Activated T-cell treated with anti-CD3 and anti-CD28 coated beads, Interleukin-2, amount 50 U/mL, for 4 hours (primary cell): ENCODE measurements around the gene CALML5. TPM values are rescaled to one million over a fixed set of nuclear protein-coding genes. Genes with fewer than 3 reads are reported as not detected.
A peak's percentile ranks its signal among the peaks of the same experiment; 100 is the strongest.

Experiments used
- ATAC-seq, 2 donors: fragments of 200-7000 bp; cut with Tn5 transposase; one replicate each; pipeline ENCODE4 v1.10.0; 2021
- DNase-seq: peaks from one replicate; pipeline ENCODE4 v3.0.0-alpha.2; 2020
- H3K27me3 Mint-ChIP-seq: one replicate; pipeline ENCODE4 v1.8.0; 2021; ENCODE audit warnings: low read depth, mixed read lengths
- H3K36me3 Mint-ChIP-seq: one replicate; pipeline ENCODE4 v1.8.0; 2022; ENCODE audit warnings: mixed read lengths; ENCODE audit not compliant: insufficient read depth
- H3K4me1 Mint-ChIP-seq: one replicate; pipeline ENCODE4 v1.8.0; 2021; ENCODE audit warnings: low read depth, mixed read lengths
- H3K4me3 Mint-ChIP-seq: one replicate; pipeline ENCODE4 v1.8.0; 2021; ENCODE audit warnings: mild to moderate bottlenecking, moderate library complexity, mixed read lengths
- H3K9me3 Mint-ChIP-seq: one replicate; pipeline ENCODE4 v1.8.0; 2021; ENCODE audit warnings: mixed read lengths
- total RNA-seq, 3 donors: library from RNA; stranded (reverse); gene quantifications; one replicate each; pipeline ENCODE4 v1.2.1, GENCODE V29; 2021

The CALML5 gene
- total RNA-seq, 3 donors from 2014 or later, result not detected

DNA sequence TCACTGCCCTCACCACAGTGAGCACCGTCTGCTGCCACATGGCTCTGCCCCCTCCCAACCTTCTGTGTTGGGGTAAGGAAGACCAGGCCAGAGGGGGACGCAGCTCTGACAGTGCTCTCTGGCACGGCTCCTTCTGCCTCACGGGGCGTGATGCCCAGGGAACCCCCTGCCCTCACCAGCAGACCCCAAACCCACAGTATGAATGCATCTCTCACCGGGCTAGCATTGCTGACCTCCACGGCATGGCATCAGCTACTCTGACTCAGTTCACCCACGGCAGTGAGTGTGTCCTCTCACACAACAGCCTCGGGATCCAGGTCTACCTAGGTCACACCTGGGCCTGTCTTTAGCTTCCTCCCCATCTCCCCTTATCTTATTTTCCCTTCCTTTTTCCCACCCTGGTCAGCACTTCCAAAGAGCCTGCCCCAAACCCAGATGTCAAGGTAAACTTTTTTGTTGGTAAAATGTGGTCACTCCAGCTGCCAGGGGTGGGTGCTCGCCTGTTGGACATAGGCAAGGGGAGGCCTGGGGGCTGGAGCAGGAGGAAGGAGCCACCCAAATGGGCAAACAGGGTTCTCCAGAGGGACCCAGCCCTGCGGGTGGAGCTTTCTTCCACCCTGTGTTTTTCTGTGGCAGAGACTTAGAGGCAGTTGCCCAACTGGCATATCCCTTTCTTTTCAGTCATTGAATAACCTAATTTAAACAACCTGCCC is 29.8 kb upstream of the CALML5 start:
- H3K36me3 Mint-ChIP-seq, result no peaks in the 10 kb centered on the region
- peak; percentile 1 for DNase-seq
- no peak overlapping the region for H3K4me3 Mint-ChIP-seq
- peaks cover 2% of the 10 kb centered on the region for H3K27me3 Mint-ChIP-seq
- ATAC-seq, result no peak
- H3K4me1 Mint-ChIP-seq, result no peaks in the 10 kb centered on the region
- H3K9me3 Mint-ChIP-seq, result no peaks in the 10 kb centered on the region

DNA sequence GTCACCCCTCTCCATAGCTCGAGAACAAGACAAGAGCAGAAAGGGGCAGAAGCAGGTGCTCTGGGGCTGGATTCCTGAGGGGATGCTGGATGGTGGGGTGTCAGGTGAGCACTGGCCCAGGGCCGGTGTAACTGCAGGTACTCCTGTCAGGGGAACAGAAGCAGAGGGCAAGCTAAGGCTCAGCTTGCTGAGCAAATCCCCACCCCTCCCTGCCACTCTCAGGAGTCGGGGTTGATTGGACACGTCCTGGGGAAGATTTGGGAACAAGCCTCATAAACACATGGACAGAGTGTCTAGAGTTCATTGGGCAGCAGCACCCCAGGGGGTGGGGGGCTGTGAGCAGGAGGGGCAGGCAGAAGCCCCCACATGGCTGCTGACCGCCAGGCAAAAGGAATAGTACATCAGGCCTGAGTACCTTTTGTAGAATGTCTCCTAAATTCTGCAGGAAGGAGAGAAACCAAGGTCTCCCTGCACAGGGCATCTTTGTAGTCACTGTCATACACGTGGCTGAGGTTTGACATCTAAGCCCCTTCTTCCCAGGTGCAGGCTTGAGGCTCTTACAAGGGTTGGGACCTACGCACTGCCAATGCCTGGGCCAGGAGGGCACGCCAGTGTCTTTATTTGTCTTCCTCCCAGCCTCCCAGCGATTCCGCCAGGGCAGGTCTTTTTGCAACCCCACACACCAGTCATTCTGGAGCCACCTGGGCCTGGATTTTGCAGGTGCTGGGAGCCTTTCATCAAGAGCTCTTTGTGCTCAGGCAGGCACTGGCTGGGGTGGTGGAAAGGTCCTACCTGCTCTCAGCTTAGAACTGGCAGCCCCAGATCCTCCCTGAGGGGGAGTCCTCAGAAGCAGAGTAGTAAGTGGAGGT is 28.2 kb upstream of the CALML5 start:
- DNase-seq, result no peak
- Mint-ChIP-seq H3K27me3 (peaks cover 2% of the 10 kb centered on the region), H3K4me1 (no peaks in the 10 kb centered on the region), H3K4me3 (no peak overlapping the region), H3K9me3 (no peaks in the 10 kb centered on the region), H3K36me3 (no peaks in the 10 kb centered on the region)
- ATAC-seq, result no peak

DNA sequence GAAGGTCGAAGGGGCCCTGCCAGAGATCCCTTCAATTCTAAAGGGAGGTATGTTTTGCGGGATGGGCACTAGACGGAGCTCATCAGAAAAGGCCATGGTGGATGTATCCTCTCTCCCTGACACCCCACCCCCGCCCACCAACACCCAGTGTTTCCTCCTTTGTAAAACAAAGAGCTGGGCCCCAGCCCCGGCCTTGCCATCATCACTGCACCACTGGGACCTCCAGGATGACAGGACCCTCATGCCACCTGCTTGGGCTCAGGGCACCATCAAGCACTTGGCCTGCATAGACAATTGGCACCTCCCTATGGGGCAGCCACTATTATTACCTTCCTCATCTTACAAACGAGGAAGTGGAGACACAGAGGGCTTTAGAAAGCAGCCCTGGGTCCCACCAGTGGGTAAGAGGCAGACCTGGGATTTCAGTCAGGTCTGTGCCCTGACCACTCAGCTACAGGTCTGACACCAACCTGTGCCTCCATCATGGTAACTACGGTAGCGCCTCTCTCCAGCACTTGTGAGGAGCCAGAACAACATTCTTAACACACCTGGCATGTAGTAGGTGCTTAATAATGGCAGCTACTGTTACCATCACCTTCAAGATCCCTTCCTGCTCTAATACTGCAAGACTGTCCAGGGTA is 27.4 kb upstream of the CALML5 start:
- H3K4me3 Mint-ChIP-seq, result no peak overlapping the region
- H3K27me3 Mint-ChIP-seq, result peaks cover 2% of the 10 kb centered on the region
- no peaks in the 10 kb centered on the region for H3K36me3 Mint-ChIP-seq
- no peaks in the 10 kb centered on the region for H3K9me3 Mint-ChIP-seq
- DNase-seq (no peak), ATAC-seq (no peak)
- H3K4me1 Mint-ChIP-seq, result no peaks in the 10 kb centered on the region

DNA sequence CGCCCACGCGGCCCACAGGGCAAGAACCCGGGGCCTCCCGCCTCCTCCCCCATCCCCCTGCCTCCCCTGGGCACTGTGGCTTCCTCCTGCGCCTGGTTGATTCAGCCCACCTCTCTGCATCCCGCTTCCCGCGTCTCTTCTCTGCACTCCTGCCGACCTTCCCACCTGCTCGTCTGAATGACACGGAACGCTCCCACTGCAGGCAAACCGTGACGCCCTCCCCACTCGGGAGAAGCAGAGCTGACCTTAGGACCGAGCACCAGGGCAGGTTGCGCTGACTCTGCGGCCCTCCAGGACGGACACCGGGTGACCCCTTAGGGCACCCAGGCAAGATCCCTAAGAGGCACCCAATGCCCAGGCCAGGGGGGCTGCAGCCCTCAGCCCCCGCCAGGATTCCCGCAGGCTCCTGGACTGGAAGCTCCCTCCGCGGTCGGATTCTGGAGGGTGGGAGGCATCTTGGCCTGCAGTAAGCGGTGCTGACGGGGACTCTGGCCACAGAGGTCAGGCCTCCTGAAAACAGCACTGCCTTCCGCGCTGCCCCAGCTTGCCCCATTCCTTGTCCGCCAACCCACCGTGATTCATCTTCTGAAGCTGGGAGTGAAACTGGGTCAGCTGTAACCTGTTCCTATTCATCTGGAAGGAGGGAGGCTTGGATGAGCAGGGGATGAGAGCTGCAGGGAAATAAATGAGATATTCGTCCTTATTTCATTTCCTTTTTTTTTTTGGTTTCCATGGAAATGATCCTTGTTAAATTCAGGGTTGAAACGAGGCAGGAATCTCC is 26.4 kb upstream of the CALML5 start:
- Mint-ChIP-seq H3K27me3 (peaks cover 2% of the 10 kb centered on the region), H3K4me1 (no peaks in the 10 kb centered on the region), H3K9me3 (no peaks in the 10 kb centered on the region), H3K4me3 (no peak overlapping the region), H3K36me3 (no peaks in the 10 kb centered on the region)
- DNase-seq, result no peak
- ATAC-seq, result no peak

DNA sequence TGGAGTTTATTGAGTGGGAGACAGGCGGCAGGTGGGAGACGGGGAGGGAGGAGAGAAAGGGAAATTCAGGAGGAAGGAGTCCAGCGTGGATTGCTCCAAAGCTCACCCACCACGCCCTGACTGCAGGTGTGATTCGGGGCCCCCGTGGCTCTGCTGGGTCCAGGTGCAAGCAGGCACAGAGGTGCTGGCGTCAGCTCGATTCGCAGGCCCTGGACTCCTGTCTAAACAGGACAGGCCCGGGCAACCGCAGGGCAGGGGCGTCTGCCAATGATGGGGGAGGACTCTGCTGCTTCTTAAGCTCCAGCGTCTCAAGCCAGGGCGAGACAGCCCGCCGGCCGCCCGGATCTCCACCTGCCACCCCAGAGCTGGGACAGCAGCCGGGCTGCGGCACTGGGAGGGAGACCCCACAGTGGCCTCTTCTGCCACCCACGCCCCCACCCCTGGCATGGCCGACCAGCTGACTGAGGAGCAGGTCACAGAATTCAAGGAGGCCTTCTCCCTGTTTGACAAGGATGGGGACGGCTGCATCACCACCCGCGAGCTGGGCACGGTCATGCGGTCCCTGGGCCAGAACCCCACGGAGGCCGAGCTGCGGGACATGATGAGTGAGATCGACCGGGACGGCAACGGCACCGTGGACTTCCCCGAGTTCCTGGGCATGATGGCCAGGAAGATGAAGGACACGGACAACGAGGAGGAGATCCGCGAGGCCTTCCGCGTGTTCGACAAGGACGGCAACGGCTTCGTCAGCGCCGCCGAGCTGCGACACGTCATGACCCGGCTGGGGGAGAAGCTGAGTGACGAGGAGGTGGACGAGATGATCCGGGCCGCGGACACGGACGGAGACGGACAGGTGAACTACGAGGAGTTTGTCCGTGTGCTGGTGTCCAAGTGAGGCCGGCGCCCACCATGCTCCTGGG is 25.5 kb upstream of the CALML5 start, which contains the start of gene CALML3:
Gene CALML3 (plus strand): TSS at position 321 of the 920 bp plus-strand sequence. CDS start 125 bp downstream, at position 446.
- Mint-ChIP-seq H3K9me3 (no peaks in the 10 kb centered on the region), H3K36me3 (no peaks in the 10 kb centered on the region), H3K4me1 (no peaks in the 10 kb centered on the region), H3K27me3 (peaks cover 2% of the 10 kb centered on the region), H3K4me3 (no peak within 1 kb of the TSS)
- ATAC-seq, result no peak
- no peak for DNase-seq

DNA sequence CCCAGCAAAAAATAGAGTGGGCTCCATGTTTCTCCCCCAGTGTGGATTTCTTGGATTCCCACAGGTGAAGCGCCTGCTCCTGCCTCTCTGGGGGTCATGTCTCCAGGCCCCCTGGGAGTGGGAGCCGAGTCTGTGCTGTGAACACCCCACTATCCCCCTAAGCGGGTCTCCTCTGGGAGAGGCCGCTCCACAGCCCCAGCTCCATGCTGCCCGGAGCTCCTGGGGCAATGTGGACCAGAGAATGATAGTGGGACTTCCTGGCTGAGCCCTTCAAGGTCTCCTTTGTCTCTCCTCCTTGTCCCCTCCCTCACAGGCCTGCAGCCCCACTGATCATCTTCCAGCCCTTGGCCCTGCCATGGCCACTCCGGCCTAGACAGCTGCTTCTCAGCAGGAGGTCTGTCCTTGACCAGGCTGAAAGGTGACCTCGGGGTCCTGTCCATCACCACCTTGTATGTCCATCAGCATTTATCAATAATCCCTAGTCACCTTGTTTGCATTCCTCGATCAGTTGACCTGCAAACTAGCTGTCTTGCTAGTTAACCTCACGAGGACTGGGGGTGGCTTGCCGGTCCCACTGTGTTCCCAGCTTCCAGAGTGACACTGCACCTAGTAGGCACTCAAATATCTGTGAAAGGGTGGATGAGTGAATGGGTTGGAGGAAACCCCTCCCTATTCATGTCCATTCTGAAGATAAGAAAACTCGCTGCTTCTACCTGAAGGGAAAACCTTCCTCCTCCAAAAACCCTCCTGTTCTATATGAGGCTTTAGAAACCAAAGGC is 24.6 kb upstream of the CALML5 start:
- Mint-ChIP-seq H3K4me1 (no peaks in the 10 kb centered on the region), H3K4me3 (no peak overlapping the region), H3K27me3 (peaks cover 2% of the 10 kb centered on the region), H3K36me3 (no peaks in the 10 kb centered on the region), H3K9me3 (no peaks in the 10 kb centered on the region)
- peak; percentile 4 for DNase-seq
- ATAC-seq, result no peak

DNA sequence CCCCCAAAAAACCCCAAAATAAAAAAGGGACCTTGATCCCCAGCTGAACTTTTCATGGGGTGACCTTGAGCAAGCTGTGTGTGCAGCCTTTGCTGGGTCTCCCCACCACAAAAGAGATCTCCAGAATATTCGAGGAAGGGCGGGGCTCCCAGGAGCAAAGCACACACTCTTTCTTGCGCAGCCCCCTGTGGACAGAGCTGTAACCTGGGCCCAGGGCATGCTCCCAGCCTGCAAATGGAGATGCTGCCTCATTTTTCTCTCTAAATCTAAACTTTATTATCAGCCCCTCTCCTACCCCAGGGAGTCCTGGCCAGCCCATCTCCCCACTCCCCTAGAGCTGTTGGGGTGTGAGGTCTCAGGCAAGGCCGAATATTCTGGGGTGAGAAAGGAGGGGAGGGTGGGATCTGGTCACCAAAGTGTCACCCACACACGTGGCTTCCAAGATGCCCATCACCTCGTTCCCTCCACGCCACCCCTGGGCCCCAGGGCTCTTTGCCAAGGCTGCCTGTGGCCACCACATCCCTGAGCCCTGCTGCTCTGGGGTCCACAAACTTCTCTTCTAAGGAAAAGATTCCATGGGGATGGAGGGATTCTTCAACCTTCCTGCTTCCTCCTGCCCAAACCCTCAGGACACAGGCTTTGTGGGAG is 23.7 kb upstream of the CALML5 start:
- Mint-ChIP-seq H3K36me3 (no peaks in the 10 kb centered on the region), H3K27me3 (peaks cover 2% of the 10 kb centered on the region), H3K4me3 (no peak overlapping the region), H3K9me3 (no peaks in the 10 kb centered on the region), H3K4me1 (no peaks in the 10 kb centered on the region)
- ATAC-seq, result no peak
- DNase-seq, result no peak

DNA sequence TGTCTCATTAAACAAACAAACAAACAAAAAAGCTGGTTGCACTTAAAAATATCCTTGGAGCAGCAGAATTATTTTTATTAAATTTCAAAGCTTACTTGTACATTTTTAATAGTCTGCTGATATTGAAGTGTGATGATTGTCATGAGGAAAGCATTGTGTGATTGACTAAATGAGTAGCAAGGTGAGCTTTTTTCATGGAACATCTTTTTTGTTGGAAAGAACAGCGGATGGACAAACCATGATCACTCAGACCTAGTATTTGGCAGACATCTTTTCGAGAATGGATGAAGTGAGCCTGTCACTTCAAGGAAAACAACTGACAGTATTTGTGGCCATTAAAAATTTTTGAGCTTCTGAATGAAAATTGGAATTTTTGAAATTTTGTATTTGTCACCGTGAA is 19.7 kb upstream of the CALML5 start:
- peaks cover 2% of the 10 kb centered on the region for H3K36me3 Mint-ChIP-seq
- DNase-seq (no peak), ATAC-seq (no peak)
- no peaks in the 10 kb centered on the region for H3K4me1 Mint-ChIP-seq
- H3K4me3 Mint-ChIP-seq, result no peak overlapping the region
- H3K9me3 Mint-ChIP-seq, result no peaks in the 10 kb centered on the region
- H3K27me3 Mint-ChIP-seq, result peaks cover 10% of the 10 kb centered on the region

DNA sequence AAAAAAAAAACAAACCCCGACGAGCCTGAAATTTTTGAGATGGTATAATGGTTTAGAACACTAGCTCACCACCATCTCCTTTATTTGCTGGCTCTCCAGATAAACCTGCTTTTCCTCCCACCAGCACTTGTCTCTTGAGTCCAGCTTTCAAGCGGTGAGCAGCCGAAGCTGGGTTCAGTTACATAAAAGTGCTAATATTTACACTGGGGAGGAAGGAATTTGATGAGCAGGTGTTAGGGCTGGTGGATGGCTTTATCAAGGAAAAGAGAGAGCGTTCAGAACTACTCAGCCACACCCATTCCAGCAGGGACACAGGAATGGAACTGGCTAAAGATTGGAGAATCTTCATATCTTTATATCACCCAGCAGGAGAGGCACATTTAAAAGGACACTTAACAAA is 18.8 kb upstream of the CALML5 start:
- Mint-ChIP-seq H3K4me3 (no peak overlapping the region), H3K9me3 (no peaks in the 10 kb centered on the region), H3K36me3 (peaks cover 2% of the 10 kb centered on the region), H3K4me1 (peaks cover 4% of the 10 kb centered on the region), H3K27me3 (peaks cover 10% of the 10 kb centered on the region)
- ATAC-seq, result no peak
- DNase-seq, result no peak

DNA sequence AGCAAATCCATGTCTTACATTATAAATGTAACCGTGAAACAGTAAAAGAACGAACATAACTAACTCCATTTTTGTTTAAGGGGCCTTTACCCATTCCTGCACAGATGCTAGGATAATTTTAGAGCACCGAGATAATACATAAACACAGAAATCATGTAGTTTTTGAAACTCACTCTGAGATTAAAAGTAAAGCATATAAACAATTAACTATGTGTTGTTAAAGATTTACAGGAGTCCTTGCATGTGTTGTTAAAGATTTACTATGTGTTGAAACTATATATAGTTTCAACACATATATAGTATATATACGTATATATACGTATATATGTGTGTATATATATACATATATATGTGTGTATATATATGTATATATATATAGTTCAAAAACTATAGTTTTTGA is 18.2 kb upstream of the CALML5 start:
- H3K4me1 Mint-ChIP-seq, result peaks cover 8% of the 10 kb centered on the region
- peaks cover 2% of the 10 kb centered on the region for H3K36me3 Mint-ChIP-seq
- ATAC-seq, result no peak
- no peaks in the 10 kb centered on the region for H3K9me3 Mint-ChIP-seq
- peaks cover 11% of the 10 kb centered on the region for H3K27me3 Mint-ChIP-seq
- no peak overlapping the region for H3K4me3 Mint-ChIP-seq
- DNase-seq, result no peak

DNA sequence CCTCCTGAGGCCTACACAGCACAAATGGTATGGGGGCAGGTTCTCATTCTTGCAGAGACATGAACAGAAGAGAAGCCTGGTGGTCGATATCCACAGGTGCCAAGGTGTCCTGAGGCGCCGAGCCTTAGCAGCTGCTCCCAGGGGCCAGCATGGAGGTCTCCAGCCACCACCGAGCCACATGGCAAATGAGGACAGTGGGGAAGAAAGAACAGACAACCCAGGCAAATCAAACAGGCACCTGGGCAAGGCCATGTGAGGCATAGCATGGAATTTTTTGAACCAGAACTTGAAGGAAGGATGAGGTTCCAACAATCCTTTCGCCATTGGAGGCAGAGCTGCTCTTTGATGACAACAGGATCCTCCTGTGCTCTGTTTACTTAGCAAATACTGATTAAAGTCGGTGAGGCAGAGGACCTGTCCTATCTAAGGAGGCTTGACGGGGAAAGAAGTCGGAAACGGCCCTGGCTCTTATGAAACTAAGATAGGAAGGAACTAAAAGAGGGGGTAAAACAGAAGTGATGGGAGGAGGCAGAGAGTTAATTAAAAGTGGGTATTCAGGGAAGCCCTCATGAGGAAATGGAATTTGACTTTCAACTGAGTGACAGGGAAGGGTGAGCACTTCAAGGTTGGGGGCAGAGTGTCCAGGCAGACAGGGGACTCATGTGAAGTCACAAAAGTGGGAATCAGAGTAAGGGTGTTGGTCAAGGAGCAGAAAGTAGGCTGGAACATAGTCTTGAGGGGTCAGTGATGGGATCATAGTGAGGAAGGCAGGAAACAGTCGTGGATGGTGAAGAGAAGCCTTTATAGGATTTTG is 16.8 kb upstream of the CALML5 start:
- Mint-ChIP-seq H3K27me3 (peaks cover 18% of the 10 kb centered on the region), H3K9me3 (no peaks in the 10 kb centered on the region)
- ATAC-seq, result no peak

More for the DNA sequence above, 16.8 kb upstream of the CALML5 start:
- Mint-ChIP-seq H3K4me1 (peaks cover 8% of the 10 kb centered on the region), H3K4me3 (no peak overlapping the region), H3K36me3 (peaks cover 2% of the 10 kb centered on the region)
- no peak for DNase-seq
